Tibial artery (tissue), 4 donors: ENCODE measurements around the gene FZR1.

Experiments
- DNase-seq, 2 donors: peaks; one replicate each; pipeline ENCODE4 v3.0.0-alpha.2; 2019
- H3K27ac ChIP-seq, 2 donors: fragments of 200-600 bp; sonication (generic) in 1 of 2; 1 replicate in 1 of 2; 2 replicates in 1 of 2; pipeline ENCODE4 v1.5.1; 2018 to 2019; ENCODE audit warnings: mild to moderate bottlenecking in 1 of 2
- H3K27me3 ChIP-seq, 2 donors: fragments of 200-600 bp; sonication (generic) in 1 of 2; one replicate each; pipeline versions ENCODE4 v1.5.1 to v1.6.0; 2016 to 2019
- H3K36me3 ChIP-seq, 3 donors: fragments of 200-600 bp; sonication (generic) in 2 of 3; one replicate each; pipeline ENCODE4 v1.5.1; 2016 to 2019; ENCODE audit warnings: mild to moderate bottlenecking in 2 of 3
- H3K4me1 ChIP-seq, 4 donors: fragments of 200-600 bp; sonication (generic) in 2 of 4; 1 replicate in 3 of 4; 2 replicates in 1 of 4; pipeline ENCODE4 v1.5.1; 2016 to 2019
- H3K4me3 ChIP-seq, 2 donors: fragments of 200-600 bp; sonication (generic) in 1 of 2; 1 replicate in 1 of 2; 2 replicates in 1 of 2; pipeline ENCODE4 v1.5.1; 2018 to 2019; ENCODE audit warnings: mild to moderate bottlenecking in 2 of 2
- H3K9me3 ChIP-seq, 3 donors: fragments of 200-600 bp; sonication (generic) in 1 of 3; one replicate each; pipeline ENCODE4 v1.5.1; 2016 to 2019
- CTCF ChIP-seq, 2 experiments: fragments of 200-600 bp in 1 of 2; fragments of 450-650 bp in 1 of 2; IDR thresholded peaks; one replicate each; pipeline ENCODE4 v1.5.1; 2017 to 2019; ENCODE audit warnings: antibody characterized with exemption in 2 of 2, mild to moderate bottlenecking in 1 of 2, moderate library complexity in 1 of 2
- intact Hi-C: fragments of 100-400 bp; cut with DNase I; formaldehyde crosslinking; loops from one replicate; pipeline ENCODE4 v1.15.0; 2023; ENCODE audit warnings: low total_unique reads

Gene FZR1

DNA sequence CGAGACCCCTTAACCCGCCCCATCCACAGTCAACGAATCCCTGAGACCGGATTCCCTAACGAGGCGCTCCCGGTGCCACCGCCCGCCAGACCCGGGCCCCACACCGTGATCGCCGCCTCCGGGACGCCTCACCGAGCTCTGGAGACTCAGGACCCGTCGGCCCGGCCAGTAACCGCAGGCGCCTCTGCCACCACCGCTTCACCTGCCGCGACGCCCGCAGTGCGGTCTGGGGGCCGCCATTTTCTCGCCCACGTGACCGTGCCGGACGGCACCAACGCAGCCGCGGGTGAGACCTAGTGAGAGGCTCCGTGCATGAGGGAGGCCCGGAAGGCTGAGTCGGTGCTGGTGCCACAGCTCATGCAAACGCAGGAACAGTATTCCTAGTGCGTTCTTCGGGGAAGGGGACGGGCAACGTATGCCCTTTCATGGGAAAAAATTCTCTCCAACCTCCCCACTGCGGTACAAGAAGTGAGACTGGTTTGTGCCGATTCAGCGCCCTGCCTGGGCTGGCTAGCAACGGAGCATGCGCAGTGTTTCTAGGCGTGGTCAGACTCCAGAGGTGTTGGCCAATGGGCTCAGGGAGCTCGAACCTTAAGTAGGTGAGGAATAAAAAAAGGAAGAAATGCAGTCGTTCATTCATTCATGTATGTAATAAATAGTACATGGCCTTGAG is 5.5 kb upstream of the FZR1 start, which contains the start of gene DOHH:
Gene DOHH, minus strand, starts transcription at position 246 of the 673 bp plus-strand sequence. CDS start 3,860 bp downstream, outside the sequence.
- intact Hi-C loops, result no loop called here
- Histone ChIP-seq H3K9me3 (no peaks in the 10 kb centered on the region), H3K4me3 (peak within 1 kb of the TSS; percentile 73 to 81), H3K4me1 (peaks cover 0 to 26% (median 16%) of the 10 kb centered on the region in 4 donors), H3K36me3 (peaks cover 11 to 16% (median 12%) of the 10 kb centered on the region in 3 donors), H3K27ac (peak within 1 kb of the TSS; percentile 73 to 84), H3K27me3 (no peaks in the 10 kb centered on the region)
- TF ChIP-seq CTCF (IDR thresholded peaks at IDR 0.05), result peak in 1 of 2 experiments; percentile 5
- DNase-seq, result peak; percentile 93 to 96

DNA sequence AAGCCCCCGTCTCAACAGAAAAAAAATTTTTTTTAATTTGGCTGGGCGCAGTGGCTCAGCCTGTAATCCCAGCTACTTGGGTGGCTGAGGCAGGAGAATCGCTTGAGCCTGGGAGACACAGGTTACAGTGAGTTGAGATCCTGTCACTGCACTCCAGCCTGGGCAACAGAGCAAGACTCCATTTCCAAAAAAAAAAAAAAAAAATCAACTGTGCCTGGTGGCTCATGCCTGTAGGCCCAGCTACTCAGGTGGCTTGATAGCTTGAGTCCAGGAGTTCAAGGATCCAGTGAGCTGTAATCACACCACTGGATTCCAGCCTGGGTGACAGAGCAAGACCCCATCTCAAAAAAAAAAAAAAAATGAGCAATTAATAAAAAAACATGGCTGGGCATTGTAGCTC is 4.3 kb upstream of the FZR1 start:
- no peaks in the 10 kb centered on the region for H3K9me3 ChIP-seq
- H3K36me3 ChIP-seq, result peaks cover 0 to 4% (median 0%) of the 10 kb centered on the region in 3 donors
- no peak overlapping the region for H3K27ac ChIP-seq
- no peak overlapping the region for H3K4me3 ChIP-seq
- intact Hi-C loops, result no loop called here
- H3K4me1 ChIP-seq, result peaks cover 0 to 30% (median 17%) of the 10 kb centered on the region in 4 donors
- no peak for DNase-seq
- TF ChIP-seq CTCF (IDR thresholded peaks at IDR 0.05), result no peak
- no peaks in the 10 kb centered on the region for H3K27me3 ChIP-seq

DNA sequence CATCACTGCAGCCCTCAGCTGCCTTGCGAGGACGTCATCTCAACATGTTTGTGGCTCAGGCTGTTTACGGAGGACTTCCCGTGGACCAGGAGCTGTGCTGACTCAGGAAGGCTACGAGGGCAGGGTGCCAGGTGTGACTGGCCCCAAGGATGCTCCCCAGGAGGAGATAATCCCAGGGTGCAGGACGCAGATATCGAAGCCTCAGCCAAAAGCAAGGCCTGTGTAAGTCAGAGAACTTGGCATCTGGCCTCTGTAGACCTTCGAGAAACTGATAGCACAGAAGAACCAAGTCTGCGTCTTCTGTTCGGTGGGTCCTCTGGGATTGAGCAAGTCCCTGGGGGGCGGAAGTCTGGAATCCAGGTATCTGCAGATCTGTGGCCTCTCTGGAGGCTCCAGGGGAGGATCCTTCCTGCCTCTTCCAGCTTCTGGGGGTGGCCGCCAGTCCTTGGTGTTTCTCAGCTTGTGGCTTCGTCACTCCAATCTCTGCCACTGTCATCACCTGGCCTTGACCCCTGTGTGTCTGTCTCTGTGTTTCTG is 3.0 kb upstream of the FZR1 start:
- H3K27ac ChIP-seq, result no peak overlapping the region
- H3K4me1 ChIP-seq, result peaks cover 0 to 41% (median 29%) of the 10 kb centered on the region in 4 donors
- TF ChIP-seq CTCF (IDR thresholded peaks at IDR 0.05), result no peak
- H3K27me3 ChIP-seq, result no peaks in the 10 kb centered on the region
- H3K4me3 ChIP-seq, result no peak overlapping the region
- H3K9me3 ChIP-seq, result no peaks in the 10 kb centered on the region
- DNase-seq, result no peak
- intact Hi-C loops, result no loop called here
- H3K36me3 ChIP-seq, result no peaks in the 10 kb centered on the region

DNA sequence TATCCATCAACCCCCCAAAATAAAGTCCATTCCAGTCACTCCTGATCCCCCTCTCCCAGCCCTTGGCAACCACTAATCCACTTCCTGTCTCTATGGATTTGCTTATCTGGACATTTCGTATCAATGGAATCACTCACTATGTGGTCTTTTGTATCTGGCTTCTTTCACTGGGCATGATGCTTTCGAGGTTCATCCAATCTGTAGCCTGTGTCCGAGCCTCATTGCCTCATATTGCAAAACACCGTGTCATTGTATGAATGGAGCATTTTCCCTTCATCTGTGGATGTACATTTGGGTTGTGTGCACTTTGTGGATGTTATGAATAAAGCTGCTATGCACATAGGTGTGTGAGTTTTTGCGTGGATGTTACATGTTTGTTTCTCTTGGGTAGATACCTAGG is 1.4 kb upstream of the FZR1 start:
- Histone ChIP-seq H3K4me3 (no peak overlapping the region), H3K9me3 (no peaks in the 10 kb centered on the region), H3K27me3 (no peaks in the 10 kb centered on the region), H3K27ac (no peak overlapping the region), H3K4me1 (peaks cover 0 to 41% (median 27%) of the 10 kb centered on the region in 4 donors), H3K36me3 (peaks cover 0 to 11% (median 0%) of the 10 kb centered on the region in 3 donors)
- intact Hi-C loops, result no loop called here
- TF ChIP-seq CTCF (IDR thresholded peaks at IDR 0.05), result no peak
- DNase-seq, result no peak

DNA sequence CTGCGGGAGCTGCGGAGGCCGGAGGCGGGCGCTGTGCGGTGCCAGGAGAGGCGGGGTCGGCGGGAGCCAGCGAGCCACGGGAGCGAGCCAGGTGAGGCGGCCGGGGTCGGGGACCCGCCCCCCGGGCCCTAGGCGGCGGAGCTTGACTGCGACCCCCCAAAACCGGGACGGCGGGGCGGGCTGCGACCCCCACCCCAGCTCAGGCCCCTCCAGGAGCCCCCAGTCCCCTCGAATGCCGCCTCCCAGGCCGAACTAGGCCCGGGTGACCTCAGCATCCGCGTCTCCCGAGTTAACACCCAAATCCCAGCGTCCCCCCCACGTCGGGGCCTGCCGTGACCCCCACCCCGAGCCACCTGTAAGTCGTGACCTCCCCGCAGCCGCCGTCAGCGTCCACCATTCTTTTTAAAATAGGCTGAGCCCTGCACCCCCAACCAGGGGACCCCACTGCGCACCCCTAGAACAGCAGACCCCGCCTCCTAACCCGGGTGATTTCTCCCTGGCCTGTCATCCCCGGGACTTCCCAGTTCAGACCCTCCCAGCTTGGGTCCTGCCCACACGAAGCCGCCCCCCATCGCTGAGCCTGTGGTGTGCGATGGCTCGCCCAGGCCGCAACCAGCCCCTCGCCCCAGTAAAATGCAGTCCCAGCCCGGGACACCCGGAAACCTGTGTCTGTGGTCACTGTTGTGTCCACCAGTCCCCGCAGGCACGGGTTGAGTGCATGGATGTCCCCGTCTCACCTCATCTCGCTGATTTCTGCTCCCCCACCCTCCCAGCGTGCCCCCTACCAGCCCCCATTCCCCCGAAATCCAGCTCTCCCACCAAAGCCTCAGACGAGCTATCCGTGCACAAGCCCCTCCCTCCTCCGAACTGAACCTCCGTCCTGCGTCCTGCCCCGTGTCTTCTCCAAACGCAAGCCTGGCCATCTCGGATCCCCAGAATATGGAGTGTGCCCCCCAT is 551 bp downstream of the FZR1 start:
- Histone ChIP-seq H3K27me3 (no peaks in the 10 kb centered on the region), H3K27ac (peak overlapping the region; percentile 83 to 95), H3K4me1 (peaks cover 0 to 36% (median 28%) of the 10 kb centered on the region in 4 donors), H3K4me3 (peak overlapping the region; percentile 96 to 100), H3K36me3 (peaks cover 0 to 27% (median 7%) of the 10 kb centered on the region in 3 donors), H3K9me3 (no peaks in the 10 kb centered on the region)
- intact Hi-C loops, result no loop called here
- TF ChIP-seq CTCF (IDR thresholded peaks at IDR 0.05), result no peak
- DNase-seq, result peak; percentile 41 to 77
